ENCODE results near the gene CYLD. TPM values are rescaled to one million over a fixed set of nuclear protein-coding genes. Genes with fewer than 3 reads are reported as not detected.

CYLD gene
- total RNA-seq, 2 experiments from 2014 or later: 360 to 373 TPM

- ChIA-PET CTCF (interaction anchor here (1.0 to 1.2 kb wide), 3 partner anchors 16 to 31 kb away, joined by 3 to 6 read pairs (median 4); partner anchors contain the start of gene SNX20), POLR2A (interaction anchor here (1.3 to 4.1 kb wide), 5 partner anchors 10 to 45 kb away, joined by 4 to 23 read pairs (median 16); partner anchors contain the start of genes CYLD and SNX20)
- TF ChIP-seq CTCF (IDR thresholded peaks at IDR 0.05): no peak
- no peaks in the 10 kb centered on the region for H3K27me3 ChIP-seq (ENCODE audit: control insufficient read depth in 1 of 2, insufficient read depth in 2 of 2, low read length in 2 of 2)
- no peaks in the 10 kb centered on the region for H3K9me3 ChIP-seq (ENCODE audit: control insufficient read depth in 1 of 2, insufficient read depth in 1 of 2, low read length in 2 of 2)
- DNase-seq (peak in 10 of 14 experiments; percentile 40 to 91 (median 56)), ATAC-seq (ENCODE audit: poor library complexity) (peak; percentile 66)
- H3K4me3 Mint-ChIP-seq: peak overlapping the region; percentile 86
- intact Hi-C loops (cut with DNase I, micrococcal nuclease): no loop called here
- H3K4me1 Mint-ChIP-seq (ENCODE audit: low read depth): peaks cover 75% of the 10 kb centered on the region
- peaks cover 5% of the 10 kb centered on the region for H3K36me3 ChIP-seq (ENCODE audit: insufficient read depth, low read length)
- peaks cover 77% of the 10 kb centered on the region for H3K4me1 ChIP-seq (ENCODE audit: insufficient read depth, low read length)
- no peaks in the 10 kb centered on the region for H3K27me3 Mint-ChIP-seq
- peak overlapping the region; percentile 87 for H3K27ac Mint-ChIP-seq
- H3K36me3 Mint-ChIP-seq (ENCODE audit: low read depth): no peaks in the 10 kb centered on the region
- peak overlapping the region; percentile 58 for H3K4me3 ChIP-seq (ENCODE audit: low read length)
- no peaks in the 10 kb centered on the region for H3K9me3 Mint-ChIP-seq
- H3K27ac ChIP-seq (ENCODE audit: low read depth in 1 of 2, low read length in 2 of 2): peak overlapping the region; percentile 8 to 85
Measured at GRCh38 chr16:50696575-50697420, 45.1 kb upstream of the CYLD start.

- ChIA-PET CTCF (interaction anchor here (1.2 kb wide), 2 partner anchors 30 to 32 kb away, joined by 4 to 6 read pairs; no protein-coding TSS in a partner anchor), POLR2A (interaction anchor here (1.5 to 4.1 kb wide), 5 partner anchors 11 to 44 kb away, joined by 4 to 23 read pairs (median 16); partner anchors contain the start of genes CYLD and SNX20)
- ATAC-seq (ENCODE audit: poor library complexity): no peak
- H3K4me3 Mint-ChIP-seq: peak overlapping the region; percentile 86
- H3K27ac Mint-ChIP-seq: peak overlapping the region; percentile 87
- H3K36me3 ChIP-seq (ENCODE audit: insufficient read depth, low read length): peaks cover 5% of the 10 kb centered on the region
- no peaks in the 10 kb centered on the region for H3K9me3 Mint-ChIP-seq
- intact Hi-C loops (cut with DNase I, micrococcal nuclease): no loop called here
- no peak for TF ChIP-seq CTCF (IDR thresholded peaks at IDR 0.05)
- H3K36me3 Mint-ChIP-seq (ENCODE audit: low read depth): no peaks in the 10 kb centered on the region
- H3K27me3 Mint-ChIP-seq: no peaks in the 10 kb centered on the region
- no peak for DNase-seq
- H3K4me1 ChIP-seq (ENCODE audit: insufficient read depth, low read length): peaks cover 77% of the 10 kb centered on the region
- peak overlapping the region; percentile 58 for H3K4me3 ChIP-seq (ENCODE audit: low read length)
- no peaks in the 10 kb centered on the region for H3K9me3 ChIP-seq (ENCODE audit: control insufficient read depth in 1 of 2, insufficient read depth in 1 of 2, low read length in 2 of 2)
- H3K27ac ChIP-seq (ENCODE audit: low read depth in 1 of 2, low read length in 2 of 2): peak overlapping the region; percentile 8 to 85
- no peaks in the 10 kb centered on the region for H3K27me3 ChIP-seq (ENCODE audit: control insufficient read depth in 1 of 2, insufficient read depth in 2 of 2, low read length in 2 of 2)
- peaks cover 72% of the 10 kb centered on the region for H3K4me1 Mint-ChIP-seq (ENCODE audit: low read depth)
Measured at GRCh38 chr16:50697421-50697715, 44.5 kb upstream of the CYLD start.

GRCh38 chr16:50697881-50698767 is 43.8 kb upstream of the CYLD start:
- Mint-ChIP-seq H3K27me3 (no peaks in the 10 kb centered on the region), H3K4me1 (ENCODE audit: low read depth) (peaks cover 64% of the 10 kb centered on the region), H3K36me3 (ENCODE audit: low read depth) (peaks cover 4% of the 10 kb centered on the region), H3K9me3 (no peaks in the 10 kb centered on the region), H3K4me3 (peak overlapping the region; percentile 86), H3K27ac (peak overlapping the region; percentile 87)
- H3K9me3 ChIP-seq (ENCODE audit: control insufficient read depth in 1 of 2, insufficient read depth in 1 of 2, low read length in 2 of 2): no peaks in the 10 kb centered on the region
- no peak for TF ChIP-seq CTCF (IDR thresholded peaks at IDR 0.05)
- H3K4me3 ChIP-seq (ENCODE audit: low read length): peak overlapping the region; percentile 58
- H3K27me3 ChIP-seq (ENCODE audit: control insufficient read depth in 1 of 2, insufficient read depth in 2 of 2, low read length in 2 of 2): no peaks in the 10 kb centered on the region
- H3K4me1 ChIP-seq (ENCODE audit: insufficient read depth, low read length): peaks cover 72% of the 10 kb centered on the region
- DNase-seq (peak in 4 of 14 experiments; percentile 22 to 81 (median 79)), ATAC-seq (ENCODE audit: poor library complexity) (peak; percentile 35)
- H3K27ac ChIP-seq (ENCODE audit: low read depth in 1 of 2, low read length in 2 of 2): peak overlapping the region; percentile 8 to 85
- intact Hi-C loops (cut with DNase I, micrococcal nuclease): loop anchor here in 1 of 2 experiments (2.0 kb wide), 1 partner anchor 13 kb away; no protein-coding TSS in a partner anchor
- CTCF ChIA-PET: interaction anchor here (1.2 to 3.6 kb wide), 3 partner anchors 11 to 33 kb away, joined by 4 to 9 read pairs (median 6); no protein-coding TSS in a partner anchor
- POLR2A ChIA-PET: interaction anchor here (0.6 to 4.1 kb wide), 10 partner anchors 10 to 512 kb away, joined by 3 to 23 read pairs (median 6); partner anchors contain the start of genes CYLD and SNX20
- H3K36me3 ChIP-seq (ENCODE audit: insufficient read depth, low read length): peaks cover 5% of the 10 kb centered on the region

Measured in CD4-positive, alpha-beta T cell (primary cell).